ENCODE results near the gene RTKN. TPM values are rescaled to one million over a fixed set of nuclear protein-coding genes. Genes with fewer than 3 reads are reported as not detected.

Gene RTKN
- total and polyA plus RNA-seq, 9 of the 15 experiments (the other 6 are each of a cell fraction or from before 2014, with no cell fraction given): 0.14 to 6.9 (median 3.6) TPM

- TF ChIP-seq THRAP3 (IDR thresholded peaks at IDR 0.05; ENCODE audit: borderline replicate concordance): no peak
These were observed 1.8 kb downstream of the RTKN start (continued) for GRCh38 chr2:74439803-74440377.

- no peak overlapping the region for H3K27ac ChIP-seq (ENCODE audit: extremely low read depth, low read depth, low read length)
- peak overlapping the region; percentile 65 to 94; a peak in 3 of 4 replicates for H3K9ac ChIP-seq (ENCODE audit: insufficient read depth in 1 of 2, low read depth in 2 of 2, low read length in 2 of 2)
- H3K4me3 ChIP-seq: peak overlapping the region; percentile 41; the same call in 1 of the 2 replicates
These were observed 2.4 kb downstream of the RTKN start for GRCh38 chr2:74439373-74439772.

More at GRCh38 chr2:74439373-74439772, 2.4 kb downstream of the RTKN start:
- no peak for TF ChIP-seq CLOCK (CRISPR knock-in tag; IDR thresholded peaks at IDR 0.05; ENCODE audit: borderline replicate concordance)
- TF ChIP-seq SUPT5H (IDR thresholded peaks at IDR 0.05): no peak
- no peak for TF ChIP-seq ELF2 (CRISPR knock-in tag; IDR thresholded peaks at IDR 0.05)
- no peak for TF ChIP-seq DDX20 (tag; IDR thresholded peaks at IDR 0.05; ENCODE audit: low read depth)
- TF ChIP-seq AFF4 (CRISPR knock-in tag; IDR thresholded peaks at IDR 0.05): no peak
- TF ChIP-seq ZNF212 (CRISPR knock-in tag; IDR thresholded peaks at IDR 0.05): no peak
- no peaks in the 10 kb centered on the region for H3K79me2 ChIP-seq (ENCODE audit: control insufficient read depth, insufficient read depth, low read length)
- no peaks in the 10 kb centered on the region for H3K27me3 ChIP-seq (ENCODE audit: control insufficient read depth in 2 of 2, insufficient read depth in 2 of 2, low read length in 2 of 2)
- no TSS peak for BruUV-seq (replicated peaks)
- ChIA-PET POLR2A (interaction anchor here (1.2 to 1.7 kb wide), 3 partner anchors 10 to 15 kb away, joined by 3 to 9 read pairs (median 7); partner anchors contain the start of gene INO80B), CTCF (ENCODE audit: low intra/inter-chr PET ratio) (no interaction called here)
- in situ Hi-C loops (cut with MboI): no loop called here
- no peaks in the 10 kb centered on the region for H4K20me1 ChIP-seq (replicated peaks; ENCODE audit: control insufficient read depth, insufficient read depth, low read length)
- no peaks in the 10 kb centered on the region for H3K36me3 ChIP-seq (ENCODE audit: control insufficient read depth, insufficient read depth, low read length)
- intact Hi-C loops (cut with micrococcal nuclease): no loop called here
- no peaks in the 10 kb centered on the region for H3K9me3 ChIP-seq (replicated peaks; ENCODE audit: control insufficient read depth, insufficient read depth, low read depth, low read length)
- peak overlapping the region; percentile 87; the same call in 1 of the 2 replicates for H3K4me2 ChIP-seq (ENCODE audit: insufficient read depth, low read length)
- no peaks in the 10 kb centered on the region for H3K9me1 ChIP-seq (ENCODE audit: control insufficient read depth, insufficient read depth, low read length)
- peaks cover 21 to 45% of the 10 kb centered on the region in 2 experiments; a peak in 4 of 5 replicates for H3K4me1 ChIP-seq (replicated peaks in 1 of 2; ENCODE audit: control insufficient read depth in 2 of 2, insufficient read depth in 2 of 2, low read length in 2 of 2)
- ATAC-seq (no peak), FAIRE-seq (no peak), DNase-seq (ENCODE audit: extremely low read depth in 1 of 4, low spot score in 3 of 4) (no peak)
- 56% methylated on average over 3 of the region's 3 CpGs for WGBS (ENCODE audit: insufficient coverage, low coverage, missing lambda C conversion rate)
- peak overlapping the region; percentile 98 for H2AFZ ChIP-seq (ENCODE audit: low read depth, low read length)

Data from K562 (cell line).